GM10266 (cell line): ENCODE measurements around the gene RAB8B.

ENCODE experiments used
- DNase-seq: peaks from one replicate; pipeline ENCODE4 v3.0.0; 2012; ENCODE audit errors: extremely low spot score
- CTCF ChIP-seq: IDR thresholded peaks from 2 replicates; pipeline ENCODE4 v1.5.1; 2012; ENCODE audit warnings: mild to moderate bottlenecking, low read depth; ENCODE audit not compliant: control insufficient read depth, insufficient read depth; ENCODE audit errors: missing control alignments

Gene RAB8B

GRCh38 chr15:63191895-63192618 is 2.7 kb downstream of the RAB8B start:
- no peak for TF ChIP-seq CTCF
- peak; percentile 64 for DNase-seq

- TF ChIP-seq CTCF: no peak
- no peak for DNase-seq
Measured at GRCh38 chr15:63192619-63193206, 3.3 kb downstream of the RAB8B start.

- no peak for TF ChIP-seq CTCF
- DNase-seq: no peak
Measured at GRCh38 chr15:63194302-63194701, 4.9 kb downstream of the RAB8B start.

GRCh38 chr15:63194880-63195568 is 5.6 kb downstream of the RAB8B start:
- no peak for TF ChIP-seq CTCF
- no peak for DNase-seq

- DNase-seq: no peak
- TF ChIP-seq CTCF: no peak
Measured at GRCh38 chr15:63195569-63196015, 6.2 kb downstream of the RAB8B start.

- no peak for TF ChIP-seq CTCF
- DNase-seq: no peak
Measured at GRCh38 chr15:63196842-63197241, 7.4 kb downstream of the RAB8B start.

GRCh38 chr15:63197626-63198025 is 8.2 kb downstream of the RAB8B start:
- DNase-seq: no peak
- no peak for TF ChIP-seq CTCF
